ENCODE data around the gene LCN9. TPM values are rescaled to one million over a fixed set of nuclear protein-coding genes. Genes with fewer than 3 reads are reported as not detected.

The LCN9 gene
- total and polyA plus RNA-seq, 2 of the 4 experiments (the other 2 are of a cell fraction): not detected

DNA sequence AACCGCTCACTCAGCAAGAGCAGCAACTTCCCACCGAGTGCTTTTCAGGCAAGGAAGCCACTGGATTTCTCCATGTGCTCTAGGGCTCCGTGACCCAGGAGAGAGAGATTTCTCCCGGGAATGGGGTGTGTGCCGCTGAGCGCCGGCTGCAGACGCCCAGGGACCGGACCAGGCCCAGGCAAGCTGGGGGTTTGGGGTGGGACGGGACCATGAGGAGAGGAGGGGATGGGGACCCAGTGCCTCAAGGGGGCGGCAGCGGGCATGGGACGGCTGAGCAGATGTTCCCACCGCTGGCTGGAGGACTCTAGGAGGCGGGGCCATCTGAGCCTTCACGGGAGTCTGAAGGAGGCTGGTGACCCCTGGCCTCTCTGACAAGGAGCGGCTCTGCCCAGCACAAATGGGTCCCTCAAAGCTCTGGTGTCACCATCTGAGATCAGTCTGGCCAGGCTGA is 8.5 kb downstream of the LCN9 start:
- in situ Hi-C loops (cut with MboI; ENCODE audit: low sequenced_read_pairs) (no loop called here), dilution Hi-C loops (cut with HindIII; ENCODE audit: low sequenced_read_pairs, unreplicated experiment) (no loop called here), intact Hi-C loops (cut with micrococcal nuclease) (no loop called here)
- no peaks in the 10 kb centered on the region for H3K4me1 ChIP-seq (ENCODE audit: control insufficient read depth, insufficient read depth, low read length)
- H3K9ac ChIP-seq (ENCODE audit: low read depth, low read length): no peak overlapping the region
- no peak for DNase-seq
- BruUV-seq (replicated peaks): no TSS peak
- no peak overlapping the region for H3K4ac ChIP-seq (ENCODE audit: low read depth, low read length)
- H3K27me3 ChIP-seq (ENCODE audit: control insufficient read depth, insufficient read depth, low read length): no peaks in the 10 kb centered on the region; the same call in 1 of the 2 replicates
- no peak overlapping the region for H3K23ac ChIP-seq (ENCODE audit: low read depth, low read length)
- H4K8ac ChIP-seq (ENCODE audit: low read depth in 2 of 2, low read length in 2 of 2): no peak overlapping the region
- TF ChIP-seq RFX5 (IDR thresholded peaks at IDR 0.05; ENCODE audit: low read depth, low read length) (no peak), CEBPB (IDR thresholded peaks at IDR 0.05; ENCODE audit: low read depth, low read length) (no peak), RCOR1 (IDR thresholded peaks at IDR 0.05; ENCODE audit: insufficient replicate concordance, low read length) (no peak), MAFK (IDR thresholded peaks at IDR 0.05; ENCODE audit: low read depth, low read length) (no peak), BHLHE40 (IDR thresholded peaks at IDR 0.05; ENCODE audit: low read depth, low read length) (no peak), MXI1 (IDR thresholded peaks at IDR 0.05; ENCODE audit: borderline replicate concordance, low read depth, low read length) (no peak), CHD1 (IDR thresholded peaks at IDR 0.05; ENCODE audit: low read depth, low read length) (no peak), SMC3 (IDR thresholded peaks at IDR 0.05; ENCODE audit: low read depth, low read length) (no peak), RAD21 (IDR thresholded peaks at IDR 0.05; ENCODE audit: low read length) (no peak), POLR2A (IDR thresholded peaks at IDR 0.05; ENCODE audit: low read depth, low read length) (no peak), FOS (IDR thresholded peaks at IDR 0.05; ENCODE audit: low read depth, low read length) (no peak), NFE2L2 (IDR thresholded peaks at IDR 0.05; ENCODE audit: low read depth, low read length) (no peak)
- TF ChIP-seq, protein P1, sequence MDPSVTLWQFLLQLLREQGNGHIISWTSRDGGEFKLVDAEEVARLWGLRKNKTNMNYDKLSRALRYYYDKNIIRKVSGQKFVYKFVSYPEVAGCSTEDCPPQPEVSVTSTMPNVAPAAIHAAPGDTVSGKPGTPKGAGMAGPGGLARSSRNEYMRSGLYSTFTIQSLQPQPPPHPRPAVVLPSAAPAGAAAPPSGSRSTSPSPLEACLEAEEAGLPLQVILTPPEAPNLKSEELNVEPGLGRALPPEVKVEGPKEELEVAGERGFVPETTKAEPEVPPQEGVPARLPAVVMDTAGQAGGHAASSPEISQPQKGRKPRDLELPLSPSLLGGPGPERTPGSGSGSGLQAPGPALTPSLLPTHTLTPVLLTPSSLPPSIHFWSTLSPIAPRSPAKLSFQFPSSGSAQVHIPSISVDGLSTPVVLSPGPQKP (IDR thresholded peaks at IDR 0.05; ENCODE audit: borderline replicate concordance, low read depth, low read length): no peak
- TF ChIP-seq, protein P2, sequence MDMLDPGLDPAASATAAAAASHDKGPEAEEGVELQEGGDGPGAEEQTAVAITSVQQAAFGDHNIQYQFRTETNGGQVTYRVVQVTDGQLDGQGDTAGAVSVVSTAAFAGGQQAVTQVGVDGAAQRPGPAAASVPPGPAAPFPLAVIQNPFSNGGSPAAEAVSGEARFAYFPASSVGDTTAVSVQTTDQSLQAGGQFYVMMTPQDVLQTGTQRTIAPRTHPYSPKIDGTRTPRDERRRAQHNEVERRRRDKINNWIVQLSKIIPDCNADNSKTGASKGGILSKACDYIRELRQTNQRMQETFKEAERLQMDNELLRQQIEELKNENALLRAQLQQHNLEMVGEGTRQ (IDR thresholded peaks at IDR 0.05; ENCODE audit: low read depth, low read length): no peak
- TF ChIP-seq, protein P3, sequence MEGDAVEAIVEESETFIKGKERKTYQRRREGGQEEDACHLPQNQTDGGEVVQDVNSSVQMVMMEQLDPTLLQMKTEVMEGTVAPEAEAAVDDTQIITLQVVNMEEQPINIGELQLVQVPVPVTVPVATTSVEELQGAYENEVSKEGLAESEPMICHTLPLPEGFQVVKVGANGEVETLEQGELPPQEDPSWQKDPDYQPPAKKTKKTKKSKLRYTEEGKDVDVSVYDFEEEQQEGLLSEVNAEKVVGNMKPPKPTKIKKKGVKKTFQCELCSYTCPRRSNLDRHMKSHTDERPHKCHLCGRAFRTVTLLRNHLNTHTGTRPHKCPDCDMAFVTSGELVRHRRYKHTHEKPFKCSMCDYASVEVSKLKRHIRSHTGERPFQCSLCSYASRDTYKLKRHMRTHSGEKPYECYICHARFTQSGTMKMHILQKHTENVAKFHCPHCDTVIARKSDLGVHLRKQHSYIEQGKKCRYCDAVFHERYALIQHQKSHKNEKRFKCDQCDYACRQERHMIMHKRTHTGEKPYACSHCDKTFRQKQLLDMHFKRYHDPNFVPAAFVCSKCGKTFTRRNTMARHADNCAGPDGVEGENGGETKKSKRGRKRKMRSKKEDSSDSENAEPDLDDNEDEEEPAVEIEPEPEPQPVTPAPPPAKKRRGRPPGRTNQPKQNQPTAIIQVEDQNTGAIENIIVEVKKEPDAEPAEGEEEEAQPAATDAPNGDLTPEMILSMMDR (conservative IDR thresholded peaks at IDR 0.05; ENCODE audit: low read depth, low read length): no peak
- peaks cover 3% of the 10 kb centered on the region; the same call in 1 of the 2 replicates for H3K9me3 ChIP-seq (ENCODE audit: control insufficient read depth, insufficient read depth, low read length)
- no peak overlapping the region for H3K27ac ChIP-seq (ENCODE audit: insufficient read depth, low read length)
- no peak for ATAC-seq (ENCODE audit: low read depth)
- H3K9me1 ChIP-seq (ENCODE audit: insufficient read depth, low read length): no peaks in the 10 kb centered on the region
- no peak overlapping the region for H2BK20ac ChIP-seq (ENCODE audit: low read depth, low read length)
- ChIA-PET CTCF (no interaction called here), POLR2A (ENCODE audit: unreplicated experiment) (no interaction called here)
- no peak overlapping the region for H4K5ac ChIP-seq (ENCODE audit: low read depth, low read length)
- H4K91ac ChIP-seq (ENCODE audit: insufficient read depth, low read depth, low read length): no peak overlapping the region
- WGBS, 2 experiments (ENCODE audit: extremely low coverage in 2 of 2, insufficient read length in 1 of 2): 36% methylated on average over 9 of the region's 17 CpGs; no CpG with 5 or more reads in 1 of the 2 experiments
- no peak overlapping the region for H2BK120ac ChIP-seq (ENCODE audit: low read depth, low read length)
- no peak overlapping the region for H2BK15ac ChIP-seq (ENCODE audit: low read depth, low read length)
- no peak overlapping the region for H3K56ac ChIP-seq (ENCODE audit: extremely low read depth, insufficient read depth, low read length)
- H2AK9ac ChIP-seq (replicated peaks; ENCODE audit: low read depth, low read length, poor library complexity): no peak overlapping the region
- H3K79me1 ChIP-seq (ENCODE audit: low read depth in 1 of 2, low read length in 2 of 2): no peaks in the 10 kb centered on the region
- no peak overlapping the region for H3K4me2 ChIP-seq (ENCODE audit: low read depth, low read length)
- H3K4me3 ChIP-seq (ENCODE audit: insufficient read depth, low read depth, low read length): no peak overlapping the region
- no peak overlapping the region for H3K18ac ChIP-seq (ENCODE audit: low read depth, low read length)
- no peak overlapping the region for H3K14ac ChIP-seq (replicated peaks; ENCODE audit: low read depth, low read length)
- no peak overlapping the region for H2AFZ ChIP-seq (replicated peaks; ENCODE audit: low read length, poor library complexity)
- H2AK5ac ChIP-seq (ENCODE audit: low read depth, low read length): no peak overlapping the region
- no peak overlapping the region for H2BK5ac ChIP-seq (ENCODE audit: low read depth, low read length, poor library complexity, severe bottlenecking)
- no peaks in the 10 kb centered on the region for H4K20me1 ChIP-seq (ENCODE audit: insufficient read depth, low read length)
- no peaks in the 10 kb centered on the region for H3K36me3 ChIP-seq (ENCODE audit: control insufficient read depth, insufficient read depth, low read length)
